HepG2 (cell line): ENCODE measurements around the gene TCN2. TPM values are rescaled to one million over a fixed set of nuclear protein-coding genes. Genes with fewer than 3 reads are reported as not detected.

ENCODE experiments used
- ATAC-seq: fragments of 200-7000 bp; cut with Tn5 transposase; 3 replicates; pipeline ENCODE4 v1.9.1; 2020; ENCODE audit warnings: mild to moderate bottlenecking, moderate library complexity
- BruUV-seq: library from RNA; stranded (reverse); fragments of 400-500 nt; replicated peaks from 2 replicates; lab custom pipeline; 2021; lab: Mats Ljungman, UMichigan
- CTCF ChIA-PET: fragments of 300-600 bp; formaldehyde crosslinking; extraction: SDS; loops from one replicate; lab custom pipeline; 2021; ENCODE audit warnings: low total read pairs, inconsistent platforms, low intra/inter-chr PET ratio; lab: Yijun Ruan, JAX
- POLR2A ChIA-PET: fragments of 350-600 bp; sonication (Branson Sonifier 250); formaldehyde crosslinking; loops from one replicate; lab custom pipeline; 2020; ENCODE audit warnings: antibody characterized with exemption, inconsistent platforms; lab: Yijun Ruan, JAX
- DNase-seq: peaks from one replicate; pipeline ENCODE4 v3.0.0-alpha.2; 2015; ENCODE audit warnings: low spot score
- FAIRE-seq: peaks from 3 replicates; lab custom pipeline; 2011; peaks lifted over from hg19 to GRCh38; lab: Jason Lieb, UNC
- H2AFZ ChIP-seq: one replicate; pipeline ENCODE4 v1.6.1; 2011; ENCODE audit warnings: low read length, inconsistent platforms
- H3K27ac ChIP-seq: fragments of 300-600 bp; 3 replicates; pipeline ENCODE4 v1.8.0; 2011; ENCODE audit warnings: mixed run types, mild to moderate bottlenecking, mixed read lengths, low read length, inconsistent platforms; ENCODE audit not compliant: insufficient read depth; ENCODE audit errors: extremely low read length
- H3K27me3 ChIP-seq, 2 experiments: fragments of 200-600 bp in 1 of 2; 2 replicates in 1 of 2; 3 replicates in 1 of 2; pipeline versions ENCODE4 v1.6.0 to v1.8.0; 2011; ENCODE audit warnings: low read length in 2 of 2, mild to moderate bottlenecking in 2 of 2, moderate library complexity in 2 of 2, inconsistent platforms in 1 of 2; ENCODE audit not compliant: insufficient read depth in 2 of 2, control insufficient read depth in 1 of 2
- H3K36me3 ChIP-seq, 2 experiments: fragments of 200-600 bp in 1 of 2; replicated peaks in 1 of 2; 2 replicates in 1 of 2; 3 replicates in 1 of 2; pipeline versions ENCODE4 v1.5.1 to v1.8.0; 2011; ENCODE audit warnings: low read length in 2 of 2, inconsistent platforms in 1 of 2; ENCODE audit not compliant: insufficient read depth in 2 of 2, control insufficient read depth in 1 of 2
- H3K4me1 ChIP-seq: 2 replicates; pipeline ENCODE4 v1.5.1; 2012; ENCODE audit warnings: low read length, inconsistent platforms; ENCODE audit not compliant: insufficient read depth
- H3K4me2 ChIP-seq: 2 replicates; pipeline ENCODE4 v1.6.0; 2011; ENCODE audit warnings: low read depth, low read length, inconsistent platforms
- H3K4me3 ChIP-seq, 3 experiments: fragments of 200-600 bp in 1 of 3; sonication (generic), shearing (Covaris generic) in 1 of 3; replicated peaks in 1 of 3; 2 replicates each; pipeline ENCODE4 v1.5.1; 2011 to 2016; ENCODE audit warnings: low read length in 3 of 3, inconsistent platforms in 2 of 3, low read depth in 2 of 3, mild to moderate bottlenecking in 2 of 3, control low read depth in 1 of 3, mixed read lengths in 1 of 3; ENCODE audit not compliant: insufficient read depth in 1 of 3
- H3K79me2 ChIP-seq: one replicate; pipeline ENCODE4 v1.6.1; 2011; ENCODE audit warnings: low read length, inconsistent platforms; ENCODE audit not compliant: insufficient read depth
- H3K9ac ChIP-seq: 2 replicates; pipeline ENCODE4 v1.6.0; 2011; ENCODE audit warnings: mild to moderate bottlenecking, low read depth, low read length, inconsistent platforms; ENCODE audit not compliant: insufficient read depth
- H3K9me3 ChIP-seq: 2 replicates; pipeline ENCODE4 v1.5.1; 2012; ENCODE audit warnings: mild to moderate bottlenecking, low read length
- H4K20me1 ChIP-seq: 2 replicates; pipeline ENCODE4 v1.6.0; 2011; ENCODE audit warnings: inconsistent platforms, mild to moderate bottlenecking, low read length, moderate library complexity; ENCODE audit not compliant: insufficient read depth
- HOXA5 ChIP-seq: sonication (generic); formaldehyde crosslinking; IDR thresholded peaks from 2 replicates; pipeline ENCODE4 v1.4.0; 2020; ENCODE audit warnings: missing genetic modification reagents
- SNRNP70 ChIP-seq: fragments of 200-400 bp; formaldehyde crosslinking; IDR thresholded peaks from 2 replicates; pipeline ENCODE4 v1.6.1; 2017; ENCODE audit warnings: mild to moderate bottlenecking, low read depth, low read length, moderate library complexity
- U2AF1 ChIP-seq: fragments of 200-400 bp; formaldehyde crosslinking; optimal IDR thresholded peaks from 2 replicates; pipeline ENCODE3; 2017; ENCODE audit warnings: mild to moderate bottlenecking, low read depth, low read length
- ZNF350 ChIP-seq: sonication (generic); formaldehyde crosslinking; IDR thresholded peaks from 2 replicates; pipeline ENCODE4 v1.4.0; 2020; ENCODE audit warnings: mild to moderate bottlenecking, low read depth, missing genetic modification reagents, borderline replicate concordance
- ZNF556 ChIP-seq: sonication (generic); formaldehyde crosslinking; IDR thresholded peaks from 2 replicates; pipeline ENCODE4 v1.4.0; 2020; ENCODE audit warnings: mild to moderate bottlenecking, missing genetic modification reagents, borderline replicate concordance
- WGBS: methylation state at CpG from one replicate; pipeline ENCODE4 v1.1.6; 2017; ENCODE audit warnings: low lambda C conversion rate; 5-methylcytosine and 5-hydroxymethylcytosine counted together
- in situ Hi-C: cut with HindIII; loops from 2 replicates; pipeline ENCODE4 v1.10.0; 2017; ENCODE audit warnings: low pct_unique_long_range_greater_than_20kb; ENCODE audit not compliant: extremely low pct_ligation_motif_present
- intact Hi-C: fragments of 100-400 bp; cut with micrococcal nuclease; formaldehyde crosslinking; loops from one replicate; pipeline ENCODE4 v1.10.0; 2022; ENCODE audit not compliant: unreplicated experiment
- polyA plus RNA-seq, 8 experiments: library from polyadenylated mRNA; depleted of rRNA in 3 of 8; stranded (reverse) in 7 of 8; unstranded in 1 of 8; fragments of >200 nt; fragmentation: Illumina TruSeq in 4 of 8; extraction: Trizol in 4 of 8; gene quantifications; 2 replicates each; pipeline versions ENCODE4 v1.2.1 to v1.2.3, GENCODE V29; 2011 to 2016; ENCODE audit warnings: low read depth in 4 of 8, missing spikeins in 1 of 8, mixed read lengths in 1 of 8; ENCODE audit not compliant: insufficient read depth in 1 of 8
- total RNA-seq, 5 experiments: library from RNA; depleted of rRNA; stranded (reverse); fragments of >200 nt; fragmentation: Illumina TruSeq; extraction: Trizol; gene quantifications; 2 replicates each; pipeline ENCODE4 v1.2.3, GENCODE V29; 2016; ENCODE audit warnings: low read depth in 1 of 5
- TF ChIP-seq, protein P1 (sequence below): sonication (generic); formaldehyde crosslinking; conservative IDR thresholded peaks from 2 replicates; pipeline ENCODE4 v1.8.0; 2022; ENCODE audit warnings: low read depth, missing genetic modification reagents
- TF ChIP-seq, protein P2 (sequence below): IDR thresholded peaks from 2 replicates; pipeline ENCODE4 v1.6.1; 2016; ENCODE audit warnings: mild to moderate bottlenecking, missing biosample characterization, missing genetic modification reagents
- TF ChIP-seq, protein P3 (sequence below): sonication (generic); formaldehyde crosslinking; IDR thresholded peaks from 2 replicates; pipeline ENCODE4 v1.5.0; 2020; ENCODE audit warnings: mild to moderate bottlenecking, missing genetic modification reagents
- TF ChIP-seq, protein P4 (sequence below): sonication (generic); formaldehyde crosslinking; conservative IDR thresholded peaks from 2 replicates; pipeline ENCODE4 v1.4.0; 2020; ENCODE audit warnings: missing genetic modification reagents
- TF ChIP-seq, protein P5 (sequence below): sonication (generic); formaldehyde crosslinking; IDR thresholded peaks from 2 replicates; pipeline ENCODE4 v1.5.0; 2020; ENCODE audit warnings: missing genetic modification reagents
- TF ChIP-seq, protein P6 (sequence below): sonication (generic); formaldehyde crosslinking; IDR thresholded peaks from 2 replicates; pipeline ENCODE4 v1.4.0; 2020; ENCODE audit warnings: mild to moderate bottlenecking, missing genetic modification reagents

TCN2 gene
- total and polyA plus RNA-seq, 2 of the 13 experiments (the other 11 are each of a cell fraction or from before 2014, with no cell fraction given), result 0.29 to 0.31 TPM

DNA sequence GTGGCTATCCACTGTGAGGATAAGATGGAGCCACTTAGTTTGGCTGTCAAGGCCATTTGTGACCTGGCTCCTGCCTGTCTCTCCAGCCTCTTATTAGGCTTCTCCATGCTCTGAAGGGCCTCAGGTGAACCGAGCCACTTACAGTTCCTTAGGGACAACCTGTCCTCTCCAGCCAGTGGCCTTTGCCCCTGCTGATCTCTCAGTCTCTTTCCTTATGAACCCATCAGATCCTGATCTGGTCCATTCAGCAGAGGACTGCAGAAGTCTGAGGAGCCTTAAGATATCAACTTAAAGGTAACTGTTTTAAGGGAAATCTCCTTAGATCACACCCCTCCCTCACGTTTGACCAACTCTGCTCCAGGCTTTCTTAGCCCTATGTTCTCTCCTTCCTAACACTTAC, 58.3 kb downstream of the TCN2 start:
- ATAC-seq, result no peak
- POLR2A ChIA-PET, result no interaction called here
- H3K4me3 ChIP-seq, result no peak overlapping the region
- peaks cover 18% of the 10 kb centered on the region for H3K4me1 ChIP-seq
- CTCF ChIA-PET, result no interaction called here
- in situ Hi-C loops (no loop called here), intact Hi-C loops (no loop called here)
- no peak overlapping the region for H3K4me2 ChIP-seq
- H3K36me3 ChIP-seq, result no peaks in the 10 kb centered on the region
- no peaks in the 10 kb centered on the region for H3K9me3 ChIP-seq
- H3K9ac ChIP-seq, result no peak overlapping the region
- no peaks in the 10 kb centered on the region for H3K79me2 ChIP-seq
- H4K20me1 ChIP-seq, result no peaks in the 10 kb centered on the region
- no peak overlapping the region for H3K27ac ChIP-seq
- 12% methylated on average over 2 of the region's 2 CpGs for WGBS
- BruUV-seq, result no TSS peak
- H3K27me3 ChIP-seq, result peaks cover 3 to 14% of the 10 kb centered on the region in 2 experiments; a peak in 3 of 5 replicates
- no peak overlapping the region for H2AFZ ChIP-seq
- TF ChIP-seq, protein P1, sequence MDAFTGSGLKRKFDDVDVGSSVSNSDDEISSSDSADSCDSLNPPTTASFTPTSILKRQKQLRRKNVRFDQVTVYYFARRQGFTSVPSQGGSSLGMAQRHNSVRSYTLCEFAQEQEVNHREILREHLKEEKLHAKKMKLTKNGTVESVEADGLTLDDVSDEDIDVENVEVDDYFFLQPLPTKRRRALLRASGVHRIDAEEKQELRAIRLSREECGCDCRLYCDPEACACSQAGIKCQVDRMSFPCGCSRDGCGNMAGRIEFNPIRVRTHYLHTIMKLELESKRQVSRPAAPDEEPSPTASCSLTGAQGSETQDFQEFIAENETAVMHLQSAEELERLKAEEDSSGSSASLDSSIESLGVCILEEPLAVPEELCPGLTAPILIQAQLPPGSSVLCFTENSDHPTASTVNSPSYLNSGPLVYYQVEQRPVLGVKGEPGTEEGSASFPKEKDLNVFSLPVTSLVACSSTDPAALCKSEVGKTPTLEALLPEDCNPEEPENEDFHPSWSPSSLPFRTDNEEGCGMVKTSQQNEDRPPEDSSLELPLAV (CRISPR knock-in tag), result no peak
- TF ChIP-seq HOXA5, result no peak
- FAIRE-seq, result no peak
- no peak for DNase-seq

DNA sequence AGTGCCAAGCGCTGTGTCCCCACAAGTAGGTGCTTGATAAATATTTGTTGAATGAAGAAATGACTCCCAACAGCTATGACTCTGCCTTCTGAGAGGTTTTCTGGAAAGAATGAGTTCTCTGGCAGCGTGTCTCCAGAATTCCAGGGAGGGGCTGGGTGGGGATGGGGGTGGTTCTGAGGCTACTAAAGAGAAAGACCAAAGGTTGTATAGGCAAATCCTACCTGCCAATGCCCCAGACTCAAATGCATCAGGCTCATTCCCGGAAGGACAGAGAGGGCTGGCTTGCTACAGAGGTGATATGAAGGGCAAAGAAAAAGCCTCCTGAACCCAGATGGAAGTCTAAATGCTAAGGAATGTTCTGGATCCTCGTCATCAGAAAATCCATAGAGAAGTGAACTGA, 58.8 kb downstream of the TCN2 start:
- BruUV-seq, result no TSS peak
- POLR2A ChIA-PET, result no interaction called here
- TF ChIP-seq, protein P2, sequence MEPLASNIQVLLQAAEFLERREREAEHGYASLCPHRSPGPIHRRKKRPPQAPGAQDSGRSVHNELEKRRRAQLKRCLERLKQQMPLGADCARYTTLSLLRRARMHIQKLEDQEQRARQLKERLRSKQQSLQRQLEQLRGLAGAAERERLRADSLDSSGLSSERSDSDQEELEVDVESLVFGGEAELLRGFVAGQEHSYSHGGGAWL (CRISPR knock-in tag), result no peak
- TF ChIP-seq, protein P3, sequence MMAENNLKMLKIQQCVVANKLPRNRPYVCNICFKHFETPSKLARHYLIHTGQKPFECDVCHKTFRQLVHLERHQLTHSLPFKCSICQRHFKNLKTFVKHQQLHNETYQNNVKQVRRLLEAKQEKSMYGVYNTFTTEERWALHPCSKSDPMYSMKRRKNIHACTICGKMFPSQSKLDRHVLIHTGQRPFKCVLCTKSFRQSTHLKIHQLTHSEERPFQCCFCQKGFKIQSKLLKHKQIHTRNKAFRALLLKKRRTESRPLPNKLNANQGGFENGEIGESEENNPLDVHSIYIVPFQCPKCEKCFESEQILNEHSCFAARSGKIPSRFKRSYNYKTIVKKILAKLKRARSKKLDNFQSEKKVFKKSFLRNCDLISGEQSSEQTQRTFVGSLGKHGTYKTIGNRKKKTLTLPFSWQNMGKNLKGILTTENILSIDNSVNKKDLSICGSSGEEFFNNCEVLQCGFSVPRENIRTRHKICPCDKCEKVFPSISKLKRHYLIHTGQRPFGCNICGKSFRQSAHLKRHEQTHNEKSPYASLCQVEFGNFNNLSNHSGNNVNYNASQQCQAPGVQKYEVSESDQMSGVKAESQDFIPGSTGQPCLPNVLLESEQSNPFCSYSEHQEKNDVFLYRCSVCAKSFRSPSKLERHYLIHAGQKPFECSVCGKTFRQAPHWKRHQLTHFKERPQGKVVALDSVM (CRISPR knock-in tag), result no peak
- TF ChIP-seq, protein P4, sequence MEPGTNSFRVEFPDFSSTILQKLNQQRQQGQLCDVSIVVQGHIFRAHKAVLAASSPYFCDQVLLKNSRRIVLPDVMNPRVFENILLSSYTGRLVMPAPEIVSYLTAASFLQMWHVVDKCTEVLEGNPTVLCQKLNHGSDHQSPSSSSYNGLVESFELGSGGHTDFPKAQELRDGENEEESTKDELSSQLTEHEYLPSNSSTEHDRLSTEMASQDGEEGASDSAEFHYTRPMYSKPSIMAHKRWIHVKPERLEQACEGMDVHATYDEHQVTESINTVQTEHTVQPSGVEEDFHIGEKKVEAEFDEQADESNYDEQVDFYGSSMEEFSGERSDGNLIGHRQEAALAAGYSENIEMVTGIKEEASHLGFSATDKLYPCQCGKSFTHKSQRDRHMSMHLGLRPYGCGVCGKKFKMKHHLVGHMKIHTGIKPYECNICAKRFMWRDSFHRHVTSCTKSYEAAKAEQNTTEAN (CRISPR knock-in tag), result no peak
- TF ChIP-seq SNRNP70 (no peak), U2AF1 (no peak), ZNF350 (CRISPR knock-in tag) (no peak), ZNF556 (CRISPR knock-in tag) (no peak)
- TF ChIP-seq, protein P5, sequence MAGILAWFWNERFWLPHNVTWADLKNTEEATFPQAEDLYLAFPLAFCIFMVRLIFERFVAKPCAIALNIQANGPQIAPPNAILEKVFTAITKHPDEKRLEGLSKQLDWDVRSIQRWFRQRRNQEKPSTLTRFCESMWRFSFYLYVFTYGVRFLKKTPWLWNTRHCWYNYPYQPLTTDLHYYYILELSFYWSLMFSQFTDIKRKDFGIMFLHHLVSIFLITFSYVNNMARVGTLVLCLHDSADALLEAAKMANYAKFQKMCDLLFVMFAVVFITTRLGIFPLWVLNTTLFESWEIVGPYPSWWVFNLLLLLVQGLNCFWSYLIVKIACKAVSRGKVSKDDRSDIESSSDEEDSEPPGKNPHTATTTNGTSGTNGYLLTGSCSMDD (CRISPR knock-in tag), result no peak
- TF ChIP-seq, protein P6, sequence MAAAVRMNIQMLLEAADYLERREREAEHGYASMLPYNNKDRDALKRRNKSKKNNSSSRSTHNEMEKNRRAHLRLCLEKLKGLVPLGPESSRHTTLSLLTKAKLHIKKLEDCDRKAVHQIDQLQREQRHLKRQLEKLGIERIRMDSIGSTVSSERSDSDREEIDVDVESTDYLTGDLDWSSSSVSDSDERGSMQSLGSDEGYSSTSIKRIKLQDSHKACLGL (CRISPR knock-in tag), result no peak

More for the DNA sequence above, 58.8 kb downstream of the TCN2 start:
- Histone ChIP-seq H4K20me1 (no peaks in the 10 kb centered on the region), H3K4me1 (peaks cover 18% of the 10 kb centered on the region), H3K9ac (no peak overlapping the region), H3K9me3 (no peaks in the 10 kb centered on the region), H3K27me3 (peaks cover 3 to 14% of the 10 kb centered on the region in 2 experiments; a peak in 3 of 5 replicates), H3K4me2 (no peak overlapping the region), H2AFZ (no peak overlapping the region), H3K27ac (no peak overlapping the region), H3K79me2 (no peaks in the 10 kb centered on the region), H3K4me3 (no peak overlapping the region), H3K36me3 (no peaks in the 10 kb centered on the region)
- in situ Hi-C loops (no loop called here), intact Hi-C loops (no loop called here)
- WGBS, result 40% methylated on average over 4 of the region's 4 CpGs
- CTCF ChIA-PET, result no interaction called here
- no peak for DNase-seq
- ATAC-seq, result no peak
- FAIRE-seq, result no peak
